Mammary epithelial cell (primary cell): Measurements from ENCODE around the gene B3GLCT.

ENCODE experiments used
- EZH2 ChIP-seq: IDR thresholded peaks from 2 replicates; pipeline ENCODE4 v1.6.1; 2012; ENCODE audit warnings: low read length, inconsistent platforms, borderline replicate concordance
- TF ChIP-seq, protein P1 (sequence below), 2 donors: IDR thresholded peaks in 1 of 2; conservative IDR thresholded peaks in 1 of 2; 2 replicates each; pipeline ENCODE4 v1.5.1; 2011 to 2012; ENCODE audit warnings: inconsistent platforms in 2 of 2, low read length in 2 of 2, mild to moderate bottlenecking in 2 of 2, control low read depth in 1 of 2, low read depth in 1 of 2; ENCODE audit not compliant: insufficient read depth in 1 of 2; ENCODE audit errors: extremely low read depth in 1 of 2

DNA sequence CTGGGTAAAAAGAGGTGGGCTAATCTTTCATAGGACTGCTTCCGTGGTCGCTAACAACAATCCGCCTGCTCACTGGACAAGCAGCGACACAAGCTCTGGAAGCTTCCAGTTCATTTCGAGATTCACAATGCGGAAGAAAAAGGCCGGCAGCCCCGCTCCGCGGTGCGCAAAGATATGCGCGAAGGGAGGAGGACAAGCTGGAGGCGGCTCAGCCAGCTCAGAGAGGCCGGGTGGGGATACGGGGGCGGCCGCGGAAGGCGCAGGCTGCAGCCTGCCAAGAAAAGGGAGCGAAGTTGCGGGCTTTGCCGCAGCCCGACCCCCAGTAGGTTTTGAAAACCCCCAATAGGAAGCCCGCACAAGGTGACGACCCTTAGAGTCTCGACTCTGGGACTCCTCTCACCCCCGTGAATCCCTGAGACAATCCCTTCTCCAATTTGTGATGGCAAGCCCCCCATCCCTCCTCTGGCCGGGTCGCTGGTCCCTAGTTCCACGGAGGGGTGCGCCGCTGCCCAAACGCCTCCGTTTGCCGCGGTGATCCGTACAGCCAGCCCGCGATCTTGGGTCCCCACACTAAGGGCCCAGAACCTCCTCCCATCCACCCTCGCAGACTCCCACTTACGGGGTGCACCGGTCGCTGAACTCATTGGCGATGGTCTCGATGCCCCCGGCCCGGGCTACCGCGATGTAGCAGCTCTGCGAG lies 38.8 kb upstream of the B3GLCT start:
- TF ChIP-seq, protein P1, sequence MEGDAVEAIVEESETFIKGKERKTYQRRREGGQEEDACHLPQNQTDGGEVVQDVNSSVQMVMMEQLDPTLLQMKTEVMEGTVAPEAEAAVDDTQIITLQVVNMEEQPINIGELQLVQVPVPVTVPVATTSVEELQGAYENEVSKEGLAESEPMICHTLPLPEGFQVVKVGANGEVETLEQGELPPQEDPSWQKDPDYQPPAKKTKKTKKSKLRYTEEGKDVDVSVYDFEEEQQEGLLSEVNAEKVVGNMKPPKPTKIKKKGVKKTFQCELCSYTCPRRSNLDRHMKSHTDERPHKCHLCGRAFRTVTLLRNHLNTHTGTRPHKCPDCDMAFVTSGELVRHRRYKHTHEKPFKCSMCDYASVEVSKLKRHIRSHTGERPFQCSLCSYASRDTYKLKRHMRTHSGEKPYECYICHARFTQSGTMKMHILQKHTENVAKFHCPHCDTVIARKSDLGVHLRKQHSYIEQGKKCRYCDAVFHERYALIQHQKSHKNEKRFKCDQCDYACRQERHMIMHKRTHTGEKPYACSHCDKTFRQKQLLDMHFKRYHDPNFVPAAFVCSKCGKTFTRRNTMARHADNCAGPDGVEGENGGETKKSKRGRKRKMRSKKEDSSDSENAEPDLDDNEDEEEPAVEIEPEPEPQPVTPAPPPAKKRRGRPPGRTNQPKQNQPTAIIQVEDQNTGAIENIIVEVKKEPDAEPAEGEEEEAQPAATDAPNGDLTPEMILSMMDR (conservative IDR thresholded peaks at IDR 0.05 in 1 of 2, IDR thresholded peaks at IDR 0.05 in 1 of 2; ENCODE audit: extremely low read depth in 1 of 2, insufficient read depth in 1 of 2, low read depth in 1 of 2, low read length in 2 of 2), result no peak
- no peak for TF ChIP-seq EZH2
